Testis (tissue), 3 donors: ENCODE measurements around the gene SLC22A23. TPM values are rescaled to one million over a fixed set of nuclear protein-coding genes. Genes with fewer than 3 reads are reported as not detected.

Experiments used
- DNase-seq: peaks from one replicate; pipeline ENCODE4 v3.0.0-alpha.2; 2019
- H3K27ac ChIP-seq, 2 donors: fragments of 200-600 bp; sonication (generic); one replicate each; pipeline ENCODE4 v1.5.1; 2019
- H3K27me3 ChIP-seq: fragments of 200-600 bp; sonication (generic); one replicate; pipeline ENCODE4 v1.5.1; 2019
- H3K36me3 ChIP-seq: fragments of 200-600 bp; sonication (generic); one replicate; pipeline ENCODE4 v1.5.1; 2017; ENCODE audit warnings: low read depth; ENCODE audit errors: missing control alignments
- H3K4me1 ChIP-seq: fragments of 200-600 bp; sonication (generic); one replicate; pipeline ENCODE4 v1.5.1; 2019
- H3K4me3 ChIP-seq, 2 donors: fragments of 200-600 bp; sonication (generic); one replicate each; pipeline ENCODE4 v1.5.1; 2017 to 2019
- H3K9me3 ChIP-seq: fragments of 200-600 bp; sonication (generic); one replicate; pipeline ENCODE4 v1.5.1; 2017
- CTCF ChIP-seq, 3 experiments: fragments of 450-650 bp in 2 of 3; fragments of 200-600 bp in 1 of 3; sonication (generic) in 1 of 3; IDR thresholded peaks; one replicate each; pipeline ENCODE4 v1.5.1; 2016 to 2019; ENCODE audit warnings: antibody characterized with exemption in 3 of 3, mild to moderate bottlenecking in 2 of 3, moderate library complexity in 1 of 3
- POLR2A ChIP-seq: fragments of 450-650 bp; IDR thresholded peaks from one replicate; pipeline ENCODE4 v1.6.1; 2017; ENCODE audit warnings: antibody characterized with exemption, mild to moderate bottlenecking, moderate library complexity
- WGBS, 2 donors: methylation state at CpG; one replicate each; pipeline ENCODE4 v1.1.5; 2018; 5-methylcytosine and 5-hydroxymethylcytosine counted together
- intact Hi-C: fragments of 100-400 bp; cut with DNase I; formaldehyde crosslinking; loops from one replicate; pipeline ENCODE4 v1.15.1; 2023; ENCODE audit warnings: low total_unique reads
- polyA plus RNA-seq: library from polyadenylated mRNA; stranded (reverse); fragments of 350-450 nt; fragmentation: Illumina TruSeq; extraction: RNeasy Lipid Tissue Mini Kit (QIAGEN cat#74804); gene quantifications from one replicate; pipeline ENCODE4 v1.2.3, GENCODE V29; 2014; ENCODE audit warnings: low read depth, low replicate concordance; ENCODE audit not compliant: insufficient read depth
- total RNA-seq, 2 donors: library from RNA; depleted of rRNA; stranded (reverse); fragments of >200 nt; gene quantifications; one replicate each; pipeline ENCODE4 v1.2.3, GENCODE V29; 2016

Gene SLC22A23
- total and polyA plus RNA-seq, 3 donors from 2014 or later, result 9.0 to 20.9 (median 14.9) TPM

GRCh38 chr6:3501826-3502500, 45.1 kb upstream of the SLC22A23 start:
- Histone ChIP-seq H3K4me1 (no peaks in the 10 kb centered on the region), H3K36me3 (no peaks in the 10 kb centered on the region), H3K4me3 (no peak overlapping the region), H3K27ac (no peak overlapping the region), H3K27me3 (no peaks in the 10 kb centered on the region), H3K9me3 (no peaks in the 10 kb centered on the region)
- DNase-seq, result no peak
- 63 to 69% methylated on average over 6 of the region's 6 CpGs for WGBS, 2 donors
- intact Hi-C loops, result no loop called here
- TF ChIP-seq CTCF (IDR thresholded peaks at IDR 0.05), result no peak
- no peak for TF ChIP-seq POLR2A

- WGBS, 2 donors, result 44 to 47% methylated on average over 7 of the region's 7 CpGs
Observed at GRCh38 chr6:3500262-3501014, 43.6 kb upstream of the SLC22A23 start.

GRCh38 chr6:3499603-3500002, 42.8 kb upstream of the SLC22A23 start:
- Histone ChIP-seq H3K4me1 (no peaks in the 10 kb centered on the region), H3K9me3 (no peaks in the 10 kb centered on the region), H3K27ac (no peak overlapping the region), H3K4me3 (no peak overlapping the region), H3K27me3 (no peaks in the 10 kb centered on the region), H3K36me3 (no peaks in the 10 kb centered on the region)
- intact Hi-C loops, result no loop called here
- no peak for DNase-seq
- no peak for TF ChIP-seq CTCF (IDR thresholded peaks at IDR 0.05)
- no peak for TF ChIP-seq POLR2A
- 80 to 83% methylated on average over 1 of the region's 1 CpG for WGBS, 2 donors

More at GRCh38 chr6:3500262-3501014, 43.6 kb upstream of the SLC22A23 start:
- no peak for TF ChIP-seq CTCF (IDR thresholded peaks at IDR 0.05)
- TF ChIP-seq POLR2A, result no peak
- Histone ChIP-seq H3K4me1 (no peaks in the 10 kb centered on the region), H3K4me3 (no peak overlapping the region), H3K27ac (no peak overlapping the region), H3K9me3 (no peaks in the 10 kb centered on the region), H3K27me3 (no peaks in the 10 kb centered on the region), H3K36me3 (no peaks in the 10 kb centered on the region)
- no peak for DNase-seq
- intact Hi-C loops, result no loop called here

GRCh38 chr6:3496395-3496794, 39.5 kb upstream of the SLC22A23 start:
- intact Hi-C loops, result no loop called here
- TF ChIP-seq POLR2A (no peak), CTCF (IDR thresholded peaks at IDR 0.05) (no peak)
- no peak overlapping the region for H3K4me3 ChIP-seq

More at GRCh38 chr6:3496395-3496794, 39.5 kb upstream of the SLC22A23 start:
- no peaks in the 10 kb centered on the region for H3K9me3 ChIP-seq
- no peak overlapping the region for H3K27ac ChIP-seq
- no peaks in the 10 kb centered on the region for H3K4me1 ChIP-seq
- no peaks in the 10 kb centered on the region for H3K27me3 ChIP-seq
- 64 to 91% methylated on average over 1 of the region's 1 CpG for WGBS, 2 donors
- no peak for DNase-seq
- H3K36me3 ChIP-seq, result no peaks in the 10 kb centered on the region
